PC-3 (cell line): Measurements from ENCODE around the gene MCFD2.

ENCODE experiments used
- CTCF ChIP-seq: fragments of 300-600 bp; sonication (generic); conservative IDR thresholded peaks from 2 replicates; pipeline ENCODE4 v1.5.1; 2017; ENCODE audit warnings: antibody characterized with exemption, low read depth, mild to moderate bottlenecking, low read length
- EZH2 ChIP-seq: fragments of 300-600 bp; sonication (generic); IDR thresholded peaks from one replicate; pipeline ENCODE4 v1.6.1; 2017; ENCODE audit warnings: antibody characterized with exemption, mild to moderate bottlenecking, low read length; ENCODE audit not compliant: unreplicated experiment
- EZH2phosphoT487 ChIP-seq: fragments of 300-600 bp; sonication (generic); IDR thresholded peaks from 2 replicates; pipeline ENCODE4 v1.6.1; 2018; ENCODE audit warnings: mild to moderate bottlenecking, antibody characterized with exemption, low read length, borderline replicate concordance

GRCh38 chr2:46964835-46965560, 49.4 kb upstream of the MCFD2 start:
- TF ChIP-seq CTCF (no peak), EZH2phosphoT487 (no peak), EZH2 (no peak)
